ENCODE data around the gene ENTR1. TPM values are rescaled to one million over a fixed set of nuclear protein-coding genes. Genes with fewer than 3 reads are reported as not detected.

The ENTR1 gene
- total RNA-seq, 1 experiment from 2014 or later, result 90.8 TPM

GRCh38 chr9:136373300-136374182, 36.9 kb downstream of the ENTR1 start, which contains the start of gene CARD9:
Gene CARD9, minus strand, starts transcription at chr9:136373669. Its CDS starts 1,591 bp downstream, at chr9:136372078.
- no peak for TF ChIP-seq SIN3A (IDR thresholded peaks at IDR 0.05; ENCODE audit: borderline replicate concordance, insufficient read depth, low read depth, low read length)
- no peak for TF ChIP-seq TCF7L2 (IDR thresholded peaks at IDR 0.05; ENCODE audit: low read depth, low read length)
- no peak for TF ChIP-seq CTCF (IDR thresholded peaks at IDR 0.05)
- TF ChIP-seq POLR2AphosphoS5 (IDR thresholded peaks at IDR 0.05; ENCODE audit: low read depth, low read length), result no peak
- no peak for TF ChIP-seq REST (IDR thresholded peaks at IDR 0.05; ENCODE audit: insufficient read depth in 1 of 2, low read depth in 2 of 2, low read length in 1 of 2)
- ChIA-PET POLR2A (no interaction called here), CTCF (no interaction called here)
- Histone ChIP-seq H3K36me3 (ENCODE audit: control insufficient read depth, insufficient read depth, low read length) (no peaks in the 10 kb centered on the region), H3K9me3 (ENCODE audit: control insufficient read depth, insufficient read depth, low read depth, low read length) (no peaks in the 10 kb centered on the region), H3K4me3 (ENCODE audit: low read depth in 2 of 2, low read length in 2 of 2) (no peak within 1 kb of the TSS), H3K27ac (ENCODE audit: low read length) (no peak within 1 kb of the TSS), H3K4me1 (ENCODE audit: control insufficient read depth, insufficient read depth, low read length) (no peaks in the 10 kb centered on the region), H3K27me3 (ENCODE audit: control insufficient read depth, insufficient read depth, low read length) (no peaks in the 10 kb centered on the region)
- ATAC-seq (no peak), DNase-seq (ENCODE audit: low read depth, low spot score) (no peak)
- in situ Hi-C loops (cut with HindIII; ENCODE audit: low pct_unique_long_range_greater_than_20kb, low sequenced_read_pairs) (no loop called here), intact Hi-C loops (cut with micrococcal nuclease; ENCODE audit: unreplicated experiment) (no loop called here)
- BruUV-seq (replicated peaks), result no TSS peak

- ATAC-seq (peak; percentile 14; the same call in 1 of the 2 replicates), DNase-seq (ENCODE audit: low read depth, low spot score) (no peak)
- no peak for TF ChIP-seq SIN3A (IDR thresholded peaks at IDR 0.05; ENCODE audit: borderline replicate concordance, insufficient read depth, low read depth, low read length)
- TF ChIP-seq TCF7L2 (IDR thresholded peaks at IDR 0.05; ENCODE audit: low read depth, low read length), result no peak
- TF ChIP-seq CTCF (IDR thresholded peaks at IDR 0.05), result no peak; the same call in 1 of the 2 replicates
- no peak for TF ChIP-seq REST (IDR thresholded peaks at IDR 0.05; ENCODE audit: insufficient read depth in 1 of 2, low read depth in 2 of 2, low read length in 1 of 2)
- no peak for TF ChIP-seq POLR2AphosphoS5 (IDR thresholded peaks at IDR 0.05; ENCODE audit: low read depth, low read length)
- in situ Hi-C loops (cut with HindIII; ENCODE audit: low pct_unique_long_range_greater_than_20kb, low sequenced_read_pairs) (no loop called here), intact Hi-C loops (cut with micrococcal nuclease; ENCODE audit: unreplicated experiment) (no loop called here)
- H3K4me1 ChIP-seq (ENCODE audit: control insufficient read depth, insufficient read depth, low read length), result no peaks in the 10 kb centered on the region
- no TSS peak for BruUV-seq (replicated peaks)
- no peaks in the 10 kb centered on the region for H3K27me3 ChIP-seq (ENCODE audit: control insufficient read depth, insufficient read depth, low read length)
- POLR2A ChIA-PET, result no interaction called here
- H3K27ac ChIP-seq (ENCODE audit: low read length), result no peak overlapping the region
- H3K4me3 ChIP-seq (ENCODE audit: low read depth in 2 of 2, low read length in 2 of 2), result no peak overlapping the region
- CTCF ChIA-PET, result no interaction called here
- H3K9me3 ChIP-seq (ENCODE audit: control insufficient read depth, insufficient read depth, low read depth, low read length), result no peaks in the 10 kb centered on the region
- no peaks in the 10 kb centered on the region for H3K36me3 ChIP-seq (ENCODE audit: control insufficient read depth, insufficient read depth, low read length)
These were observed 37.7 kb downstream of the ENTR1 start for GRCh38 chr9:136372561-136373299.
